ENCODE data around the gene ACRV1.

Gene ACRV1

GRCh38 chr11:125649465-125650166 is 31.0 kb downstream of the ACRV1 start:
- DNase-seq, result no peak

GRCh38 chr11:125645871-125646270 is 34.8 kb downstream of the ACRV1 start:
- no peak for DNase-seq

DNA sequence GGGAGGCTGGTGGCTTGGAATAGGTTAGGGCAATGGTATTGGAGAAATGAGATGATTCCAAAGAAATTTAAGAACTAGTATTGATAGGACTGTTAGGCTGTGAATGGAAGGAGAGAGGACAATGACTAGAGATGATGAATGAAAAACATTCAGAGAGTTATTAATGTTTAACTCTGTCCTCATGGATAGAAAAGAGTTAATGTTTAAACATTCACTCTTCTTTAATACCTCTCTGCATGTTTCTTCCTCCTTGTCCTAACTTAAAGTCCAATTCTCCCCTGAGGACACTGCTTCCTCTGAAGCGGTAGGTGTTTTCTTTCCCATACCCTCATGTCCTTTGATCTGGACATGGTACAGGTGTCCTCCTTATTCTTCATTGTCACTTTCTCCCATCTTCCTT is 42.3 kb downstream of the ACRV1 start:
- DNase-seq, result no peak

DNA sequence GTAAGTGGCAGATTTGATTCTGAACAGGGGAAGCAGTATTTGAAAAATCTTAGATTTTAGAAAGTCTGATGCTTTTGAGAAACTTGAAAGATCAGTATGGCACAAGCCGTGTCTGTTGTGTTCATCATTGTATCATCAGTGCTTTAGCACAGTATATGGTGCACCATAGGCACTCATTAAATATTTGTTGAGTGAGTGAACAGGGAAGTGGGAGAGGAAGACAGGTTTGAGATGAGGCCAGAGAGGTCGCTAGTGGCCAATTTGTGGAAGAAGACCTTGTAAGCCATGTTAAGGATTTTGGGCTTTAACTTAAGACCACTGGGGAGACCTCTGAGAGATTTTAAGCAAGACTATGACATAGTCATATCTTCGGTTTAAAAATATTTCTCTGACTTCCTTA is 42.8 kb downstream of the ACRV1 start:
- no peak for DNase-seq

- DNase-seq, result no peak
Observed at GRCh38 chr11:125627236-125627910, 53.3 kb downstream of the ACRV1 start.

DNA sequence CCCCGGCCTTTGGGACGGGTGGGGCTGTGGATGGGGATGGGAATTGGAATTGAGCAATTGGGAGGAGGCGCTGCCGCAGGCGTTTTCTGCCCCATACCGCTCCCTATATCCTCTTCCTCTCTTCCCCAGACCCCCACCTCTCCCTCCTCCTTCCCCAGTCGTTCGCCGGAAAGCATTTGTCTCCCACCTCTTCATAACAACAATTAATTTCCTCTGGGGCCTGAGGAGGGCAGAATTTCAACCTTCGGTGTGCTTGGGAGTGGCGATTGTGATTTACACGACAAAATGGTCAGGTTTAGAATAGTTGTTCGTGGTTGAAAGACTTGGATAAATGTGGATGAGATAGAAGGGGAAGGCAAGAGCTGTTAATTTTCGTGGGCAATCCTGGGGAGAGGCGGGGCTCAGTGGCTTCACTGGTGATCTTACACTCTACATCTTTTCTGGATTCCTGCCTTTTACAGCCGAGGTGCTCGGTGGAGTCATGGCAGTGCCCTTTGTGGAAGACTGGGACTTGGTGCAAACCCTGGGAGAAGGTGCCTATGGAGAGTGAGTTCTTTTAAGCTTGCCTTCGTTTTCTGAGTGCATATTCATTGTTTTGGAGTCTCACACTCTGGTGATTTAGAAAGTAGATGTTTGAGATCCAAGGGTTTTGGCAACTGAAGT is 54.2 kb downstream of the ACRV1 start:
- DNase-seq, result no peak

- peak; percentile 95 for DNase-seq
Observed at GRCh38 chr11:125625630-125626287, 54.9 kb downstream of the ACRV1 start.

GRCh38 chr11:125625225-125625629 is 55.4 kb downstream of the ACRV1 start:
- no peak for DNase-seq

DNA sequence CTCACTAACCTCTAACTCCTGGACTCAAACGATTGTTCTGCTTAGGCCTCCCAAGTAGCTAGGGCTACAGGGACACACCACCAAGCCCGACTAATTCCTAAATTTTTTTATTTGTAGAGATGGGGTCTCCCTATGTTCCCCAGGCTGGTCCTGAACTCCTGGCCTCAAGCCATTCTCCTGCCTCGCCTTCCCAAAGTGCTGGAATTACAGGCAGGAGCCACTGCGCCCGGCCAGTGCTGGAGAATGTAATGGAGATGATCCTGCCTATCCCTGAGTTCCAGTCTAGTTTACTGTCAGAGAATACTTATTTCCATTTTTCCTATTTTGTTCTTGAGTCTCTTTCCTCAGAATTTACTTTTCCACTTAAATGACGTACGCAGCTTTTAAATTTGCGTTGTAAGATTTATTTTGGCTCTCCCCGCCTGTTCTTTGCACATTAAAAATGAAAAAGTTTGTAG is 55.9 kb downstream of the ACRV1 start, which contains the start of gene CHEK1:
TSS of gene CHEK1 (plus strand) at position 408 of the 458 bp plus-strand sequence. CDS start 1,606 bp downstream, outside the sequence.
- DNase-seq, result no peak

DNA sequence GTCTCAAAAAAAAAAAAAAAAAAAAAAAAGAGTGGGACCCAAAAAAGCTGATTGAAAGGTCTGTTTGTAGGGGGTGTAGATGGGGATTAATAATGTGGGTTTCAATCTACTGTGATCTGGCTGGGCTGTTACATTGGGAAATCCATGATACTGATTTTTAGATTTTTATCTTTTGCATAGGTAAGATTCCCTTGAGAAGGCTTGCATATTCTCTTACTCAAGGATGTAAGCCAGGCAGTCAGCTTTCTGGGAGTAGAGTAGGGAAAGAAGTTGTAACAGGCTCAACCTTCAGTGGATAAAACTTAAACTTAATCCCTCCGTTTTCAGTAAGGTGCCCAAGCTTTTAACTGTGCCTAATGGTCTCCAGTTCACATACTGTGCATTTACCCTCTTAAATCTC is 57.6 kb downstream of the ACRV1 start:
- DNase-seq, result no peak

DNA sequence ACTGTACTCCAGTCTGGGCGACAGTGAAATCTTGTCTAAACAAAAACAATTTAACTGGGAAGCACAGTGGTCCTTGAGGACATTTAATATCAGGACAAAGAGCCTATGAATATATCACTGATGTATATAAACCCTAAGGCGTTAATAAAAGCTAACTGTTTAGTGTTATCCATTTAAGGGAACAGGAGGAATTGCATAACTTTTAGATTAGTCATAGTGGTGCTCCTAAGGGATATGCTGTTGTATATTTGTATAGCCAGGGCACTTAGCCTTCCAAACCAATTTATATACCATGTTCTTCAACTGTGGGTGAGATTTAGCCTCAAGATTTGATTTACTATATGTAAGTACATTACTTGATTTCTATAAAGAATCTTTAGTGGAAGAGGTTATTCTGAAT is 58.7 kb downstream of the ACRV1 start:
- DNase-seq, result no peak
